GM10248 (cell line): Measurements from ENCODE around the gene MKKS.

Experiments
- CTCF ChIA-PET: fragments of 300-600 bp; sonication (Branson Sonifier 250); formaldehyde crosslinking; extraction: SDS; loops from one replicate; lab custom pipeline; 2021; ENCODE audit warnings: antibody characterized with exemption; lab: Yijun Ruan, JAX
- POLR2A ChIA-PET: fragments of 350-650 bp; sonication (Branson Sonifier 250); formaldehyde crosslinking; extraction: SDS; loops from one replicate; lab custom pipeline; 2020; ENCODE audit warnings: antibody characterized with exemption; lab: Yijun Ruan, JAX
- DNase-seq: peaks from one replicate; pipeline ENCODE4 v3.0.0; 2012; ENCODE audit errors: extremely low spot score
- TF ChIP-seq, protein P1 (sequence below): IDR thresholded peaks from 2 replicates; pipeline ENCODE4 v1.5.1; 2012; ENCODE audit warnings: mild to moderate bottlenecking, low read depth; ENCODE audit errors: extremely low read depth, missing control alignments, control extremely low read depth

Gene MKKS

GRCh38 chr20:10362674-10363073, 71.3 kb downstream of the MKKS start:
- DNase-seq, result no peak
- TF ChIP-seq, protein P1, sequence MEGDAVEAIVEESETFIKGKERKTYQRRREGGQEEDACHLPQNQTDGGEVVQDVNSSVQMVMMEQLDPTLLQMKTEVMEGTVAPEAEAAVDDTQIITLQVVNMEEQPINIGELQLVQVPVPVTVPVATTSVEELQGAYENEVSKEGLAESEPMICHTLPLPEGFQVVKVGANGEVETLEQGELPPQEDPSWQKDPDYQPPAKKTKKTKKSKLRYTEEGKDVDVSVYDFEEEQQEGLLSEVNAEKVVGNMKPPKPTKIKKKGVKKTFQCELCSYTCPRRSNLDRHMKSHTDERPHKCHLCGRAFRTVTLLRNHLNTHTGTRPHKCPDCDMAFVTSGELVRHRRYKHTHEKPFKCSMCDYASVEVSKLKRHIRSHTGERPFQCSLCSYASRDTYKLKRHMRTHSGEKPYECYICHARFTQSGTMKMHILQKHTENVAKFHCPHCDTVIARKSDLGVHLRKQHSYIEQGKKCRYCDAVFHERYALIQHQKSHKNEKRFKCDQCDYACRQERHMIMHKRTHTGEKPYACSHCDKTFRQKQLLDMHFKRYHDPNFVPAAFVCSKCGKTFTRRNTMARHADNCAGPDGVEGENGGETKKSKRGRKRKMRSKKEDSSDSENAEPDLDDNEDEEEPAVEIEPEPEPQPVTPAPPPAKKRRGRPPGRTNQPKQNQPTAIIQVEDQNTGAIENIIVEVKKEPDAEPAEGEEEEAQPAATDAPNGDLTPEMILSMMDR, result no peak
- ChIA-PET CTCF (no interaction called here), POLR2A (no interaction called here)

DNA sequence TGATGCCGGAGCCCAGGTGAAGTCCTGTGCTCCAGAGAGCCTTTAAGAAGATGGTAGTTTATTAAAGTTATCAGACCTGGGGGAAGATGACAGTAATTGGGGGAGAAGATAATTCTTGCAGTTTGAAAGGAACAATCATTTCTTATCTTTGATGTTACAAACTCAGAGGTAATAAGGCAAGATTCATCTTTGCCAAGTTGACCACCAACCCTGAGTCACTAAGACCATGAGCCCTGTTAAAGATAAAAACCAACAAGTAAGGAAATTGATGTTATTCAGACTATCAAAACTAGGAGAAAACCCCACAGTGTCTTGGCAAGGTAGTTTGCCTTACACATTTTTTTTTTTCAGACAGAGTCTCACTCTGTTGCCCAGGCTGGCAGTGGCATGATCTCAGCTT, 73.1 kb downstream of the MKKS start:
- TF ChIP-seq, protein P1, result no peak
- ChIA-PET POLR2A (no interaction called here), CTCF (no interaction called here)
- no peak for DNase-seq

GRCh38 chr20:10359621-10360040, 74.4 kb downstream of the MKKS start:
- POLR2A ChIA-PET, result no interaction called here
- CTCF ChIA-PET, result no interaction called here
- no peak for DNase-seq
- TF ChIP-seq, protein P1, result no peak

DNA sequence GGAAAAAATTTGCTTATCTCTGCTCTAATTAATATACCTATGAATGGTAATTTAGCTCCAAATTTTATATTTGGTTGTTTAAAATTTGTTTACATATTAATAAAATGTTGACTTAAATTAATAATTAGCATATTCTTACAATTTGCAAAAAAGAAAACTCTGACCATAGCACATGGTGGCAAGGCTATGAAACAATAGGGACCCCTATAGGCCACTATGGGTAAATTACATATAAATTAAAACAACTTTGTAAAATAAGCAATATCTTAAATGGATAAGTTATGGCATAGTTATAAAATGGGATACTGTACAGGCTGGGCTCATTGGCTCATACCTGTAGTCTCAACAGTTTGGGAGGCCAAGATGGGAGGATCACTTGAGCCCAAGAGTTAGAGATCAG, 76.0 kb downstream of the MKKS start:
- no peak for DNase-seq
- ChIA-PET CTCF (interaction anchor here (0.8 kb wide), 1 partner anchor 11 kb away, joined by 3 read pairs; no protein-coding TSS in a partner anchor), POLR2A (no interaction called here)
- TF ChIP-seq, protein P1, result no peak

- TF ChIP-seq, protein P1, result no peak
- POLR2A ChIA-PET, result no interaction called here
- no peak for DNase-seq
- CTCF ChIA-PET, result interaction anchor here (0.8 kb wide), 1 partner anchor 10 kb away, joined by 3 read pairs; no protein-coding TSS in a partner anchor
Observed at GRCh38 chr20:10357061-10357708, 76.8 kb downstream of the MKKS start.

DNA sequence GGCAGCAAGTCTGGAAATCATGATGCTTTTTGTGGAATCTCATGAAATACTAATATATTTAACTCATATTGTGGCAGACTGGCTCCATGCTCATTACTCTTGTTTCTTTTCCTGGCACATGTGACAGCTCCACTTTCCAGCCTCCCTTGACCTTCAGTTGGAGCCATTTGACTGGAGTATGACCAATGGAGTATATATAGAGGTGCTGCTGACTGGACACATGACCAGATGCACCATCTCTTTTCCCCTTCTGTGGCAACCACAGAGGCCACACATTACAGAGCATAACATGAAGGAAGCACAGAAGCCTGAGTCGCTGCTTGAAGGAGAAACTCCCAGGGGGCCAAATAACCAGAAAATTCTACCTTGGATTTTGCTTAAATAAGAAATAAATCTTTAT, 77.4 kb downstream of the MKKS start:
- ChIA-PET CTCF (no interaction called here), POLR2A (no interaction called here)
- TF ChIP-seq, protein P1, result no peak
- no peak for DNase-seq
